ENCODE measurements around the gene MFNG.

DNA sequence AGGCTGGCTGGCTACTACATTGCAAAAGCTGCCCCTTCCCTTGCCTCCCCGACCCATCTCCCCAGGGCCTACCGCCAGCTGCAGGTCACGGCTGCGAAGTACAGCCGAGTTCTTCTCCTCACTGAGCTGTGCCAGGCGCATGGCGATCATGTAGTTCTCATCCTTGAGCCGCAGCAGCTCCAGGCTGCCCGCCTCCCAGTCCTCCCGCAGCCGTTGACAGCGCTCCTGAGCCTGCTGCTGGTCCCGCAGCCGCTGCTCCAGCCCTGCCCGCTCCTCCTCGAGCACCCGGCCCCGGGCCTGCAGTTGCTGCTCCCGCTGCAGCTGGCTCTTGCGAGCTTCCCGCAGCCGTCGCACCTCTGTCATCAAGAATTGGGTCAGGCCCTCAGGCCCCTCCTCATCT lies 29.7 kb upstream of the MFNG start:
- TF ChIP-seq CTCF (conservative IDR thresholded peaks at IDR 0.05 in 1 of 2, IDR thresholded peaks at IDR 0.05 in 1 of 2; ENCODE audit: extremely low read depth in 1 of 2, insufficient read depth in 1 of 2, low read depth in 1 of 2, low read length in 2 of 2) (no peak), EZH2 (IDR thresholded peaks at IDR 0.05; ENCODE audit: borderline replicate concordance, low read length) (no peak)

Measured in mammary epithelial cell (primary cell).